GM04504 (cell line): ENCODE measurements around the gene CMYA5.

ENCODE experiments used
- DNase-seq: peaks from one replicate; pipeline ENCODE4 v3.0.0-alpha.2; 2012; ENCODE audit warnings: low read depth

CMYA5 gene

DNA sequence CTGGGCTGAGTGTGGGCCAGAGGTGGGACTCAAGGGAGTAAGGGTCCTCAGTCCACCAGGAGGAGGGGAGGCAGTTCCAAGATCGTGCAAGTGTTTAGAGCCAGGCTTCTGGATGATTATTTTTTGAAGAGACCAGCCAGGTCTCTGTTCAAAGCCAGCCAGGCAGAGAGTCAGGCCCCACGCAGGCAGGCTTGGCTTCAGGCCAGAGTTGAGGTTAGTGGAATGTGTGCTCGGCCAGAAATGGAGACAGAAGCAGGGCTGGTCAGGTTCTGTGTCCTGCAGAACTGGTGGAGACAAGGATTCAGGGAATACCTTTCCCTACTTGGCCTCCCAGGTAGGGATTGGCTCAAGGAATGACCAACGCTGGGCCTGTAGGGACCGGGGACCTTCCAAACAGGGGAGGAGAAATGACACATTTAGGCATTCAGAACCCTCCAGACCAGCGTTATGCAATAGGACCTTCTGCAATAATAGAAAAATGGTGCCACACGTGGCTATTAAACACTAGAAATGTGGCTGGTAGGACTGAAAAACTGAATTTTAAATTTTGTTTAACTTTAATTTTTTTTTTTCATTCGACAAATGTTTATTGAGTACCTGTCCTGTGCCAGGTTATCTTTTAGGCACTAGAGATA, 106.2 kb downstream of the CMYA5 start:
- peak; percentile 10 for DNase-seq

DNA sequence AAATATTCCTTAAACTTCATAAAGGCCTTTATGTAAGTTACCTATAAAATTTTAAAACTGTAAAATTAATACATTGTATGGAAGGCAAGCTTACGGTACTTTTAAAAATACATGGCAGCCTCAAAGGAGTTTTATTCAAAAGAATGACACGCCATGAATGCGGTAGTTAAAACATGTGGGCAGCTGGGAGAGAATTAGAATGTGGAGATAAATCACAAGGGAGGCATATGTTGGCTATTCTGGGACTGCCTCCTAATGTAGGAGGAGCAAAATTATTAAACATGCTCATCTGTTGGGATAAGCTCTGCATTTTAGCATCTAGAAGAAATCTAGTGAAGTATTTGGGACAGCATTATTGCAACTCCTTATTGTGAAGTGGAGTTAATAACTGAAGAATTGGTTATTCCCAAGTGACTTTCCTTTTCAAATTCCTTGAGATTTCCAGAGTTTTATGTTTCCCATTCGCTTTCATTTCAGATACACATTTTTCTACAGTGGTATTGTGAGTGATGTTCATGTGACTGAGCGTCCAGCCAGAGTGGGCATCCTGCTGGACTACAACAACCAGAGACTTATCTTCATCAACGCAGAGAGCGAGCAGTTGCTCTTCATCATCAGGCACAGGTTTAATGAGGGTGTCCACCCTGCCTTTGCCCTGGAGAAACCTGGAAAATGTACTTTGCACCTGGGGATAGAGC, 109.4 kb downstream of the CMYA5 start:
- no peak for DNase-seq

DNA sequence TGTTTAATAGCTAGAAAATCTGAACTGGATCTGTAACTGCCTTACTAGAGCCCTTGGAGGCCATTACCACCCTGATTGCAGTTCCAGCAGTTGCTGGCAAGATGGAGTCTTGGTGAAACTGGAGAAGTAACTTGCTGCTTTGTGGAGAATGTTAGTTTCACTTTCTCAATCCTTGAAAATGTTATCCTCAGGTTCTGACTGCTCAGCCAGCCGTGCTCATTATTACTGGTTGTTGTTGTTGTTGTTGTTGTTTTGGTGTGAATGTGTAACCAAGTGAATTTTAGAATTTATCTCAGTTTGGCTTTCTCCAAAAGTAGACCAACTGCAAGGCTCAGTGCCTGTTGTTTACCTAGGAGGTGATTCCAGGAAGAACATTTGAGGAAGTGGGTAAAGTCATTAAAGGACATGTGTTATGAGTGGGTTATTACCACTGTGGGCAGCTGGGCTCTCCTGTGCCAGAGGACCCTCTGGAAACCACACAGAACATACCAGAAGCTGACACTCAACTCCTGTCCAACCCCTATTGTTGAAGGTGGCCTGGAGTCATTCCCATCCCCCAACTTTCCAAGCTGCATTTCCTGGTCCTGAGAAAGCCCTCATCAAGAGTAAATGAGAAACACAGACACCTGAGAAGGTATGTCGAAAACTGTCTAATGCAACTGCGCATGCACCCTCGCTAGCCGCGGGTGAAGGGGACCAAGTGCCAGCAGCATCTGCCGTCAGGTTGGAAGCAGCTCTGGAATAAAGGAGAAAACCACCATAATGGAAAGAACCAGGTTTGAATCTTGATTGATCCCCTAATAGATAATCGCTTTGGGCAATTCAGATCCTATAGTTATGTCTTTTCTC, 111.6 kb downstream of the CMYA5 start:
- DNase-seq = no peak

DNA sequence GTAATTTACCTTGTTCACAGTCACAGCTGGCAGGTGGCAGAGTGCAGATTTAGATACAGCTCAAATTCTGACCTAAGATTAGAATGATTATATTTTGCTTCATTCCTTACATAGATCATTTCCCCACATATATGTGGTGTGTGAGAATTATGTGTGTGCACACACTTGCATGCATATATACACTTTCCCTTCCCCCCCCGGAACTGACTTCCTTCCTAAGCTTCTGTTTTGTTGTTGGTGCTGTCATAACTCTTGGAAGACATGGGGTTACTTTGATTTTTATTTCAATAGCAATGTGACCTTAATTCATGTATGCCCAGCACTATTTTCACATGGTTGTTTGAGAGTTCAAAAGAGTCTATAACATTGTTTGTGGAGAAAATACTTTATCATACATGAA, 112.8 kb downstream of the CMYA5 start:
- DNase-seq = no peak

DNA sequence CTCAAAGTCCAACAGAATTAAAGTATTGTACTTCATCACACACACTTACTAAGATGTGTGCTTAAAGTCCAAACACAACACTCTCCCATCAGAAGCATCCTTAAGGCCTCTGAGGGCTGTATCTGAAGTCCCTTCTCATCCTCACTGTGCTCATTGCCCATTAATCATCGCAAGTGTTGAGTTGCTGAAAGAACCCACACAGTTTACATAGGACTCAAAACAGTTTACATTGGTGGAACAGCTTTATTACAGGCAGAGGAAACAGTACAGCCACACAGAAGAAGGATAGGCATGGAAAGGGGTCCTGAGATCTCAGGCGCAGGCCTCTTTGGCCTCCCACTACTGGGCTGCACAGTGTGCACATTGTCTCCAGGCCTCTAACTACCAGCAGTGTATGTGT, 113.4 kb downstream of the CMYA5 start:
- DNase-seq = no peak

DNA sequence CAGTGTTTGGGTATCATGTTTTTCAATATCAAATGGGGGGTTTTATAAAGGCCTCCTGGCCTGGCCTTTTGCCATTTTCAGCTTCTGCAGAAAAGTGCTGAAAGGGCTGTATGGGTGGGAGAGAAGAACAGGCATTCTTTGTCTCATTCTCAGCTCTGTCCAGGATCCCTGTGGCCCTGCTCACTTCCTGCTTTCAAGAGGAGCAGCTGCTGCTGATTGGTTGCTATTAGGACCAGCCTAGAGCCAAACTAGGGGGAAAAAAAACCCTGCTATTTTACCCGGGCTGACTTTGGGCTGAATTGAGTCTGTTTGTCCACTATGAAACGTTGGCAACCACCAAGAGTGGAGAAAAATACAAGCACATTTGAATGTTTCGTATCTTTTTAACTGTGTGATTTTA, 117.1 kb downstream of the CMYA5 start:
- DNase-seq = no peak

DNA sequence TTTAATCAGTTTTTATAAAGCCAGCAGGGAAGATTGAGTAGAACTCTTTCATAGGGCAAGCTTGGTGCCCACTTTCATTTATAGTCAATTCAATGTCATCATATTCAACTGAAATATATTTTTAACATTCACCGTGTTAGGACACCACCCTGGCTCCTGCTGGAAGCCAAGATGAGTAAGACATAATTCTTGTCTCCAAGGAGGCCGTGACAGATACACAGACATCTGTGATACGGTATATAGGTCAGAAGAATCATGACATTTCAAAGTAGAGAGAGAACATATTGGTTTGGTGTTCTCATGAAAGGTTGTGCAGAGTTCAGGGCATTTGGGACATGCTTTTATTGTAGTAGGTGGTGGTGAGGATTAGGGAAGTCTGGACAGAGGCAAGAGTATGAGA, 120.1 kb downstream of the CMYA5 start:
- DNase-seq = no peak

DNA sequence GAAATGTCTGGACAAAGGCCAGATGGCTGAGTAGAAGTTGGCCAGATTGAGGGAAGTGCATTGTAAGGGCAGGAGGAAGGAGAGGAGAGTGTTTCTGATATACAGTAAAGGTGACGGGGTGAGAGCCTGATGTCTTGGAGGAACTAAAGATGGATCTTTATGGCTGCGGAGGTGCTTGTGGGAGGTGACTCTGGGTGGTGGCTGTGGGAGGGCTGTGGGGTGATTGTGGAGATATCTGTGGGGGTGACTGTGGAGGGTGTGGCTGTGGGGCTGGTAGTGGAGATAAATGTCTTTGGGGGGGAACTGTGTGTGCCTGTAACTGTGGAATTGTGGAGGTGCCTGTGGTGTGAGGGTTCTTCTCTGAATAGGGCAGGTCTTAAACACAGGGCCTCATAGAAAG, 121.4 kb downstream of the CMYA5 start:
- DNase-seq = no peak

DNA sequence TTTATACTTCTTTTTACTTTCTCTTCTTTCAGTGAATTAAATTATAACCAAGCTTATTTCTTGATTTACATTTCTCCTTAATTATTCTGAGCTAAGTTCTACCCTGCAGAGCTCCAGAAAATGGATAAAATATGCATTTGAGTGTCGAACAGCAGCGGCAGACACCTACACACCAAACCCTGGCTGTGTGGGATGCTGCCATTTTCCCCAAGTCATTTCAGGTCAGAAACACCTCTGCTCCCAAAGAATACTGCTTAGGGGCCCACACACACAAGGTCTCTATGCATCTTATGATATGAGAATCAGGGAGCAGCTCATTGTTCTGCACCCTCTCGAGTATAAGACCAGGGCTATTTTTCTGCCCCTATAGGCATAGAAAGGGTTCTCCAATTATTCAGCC, 122.3 kb downstream of the CMYA5 start:
- no peak for DNase-seq

DNA sequence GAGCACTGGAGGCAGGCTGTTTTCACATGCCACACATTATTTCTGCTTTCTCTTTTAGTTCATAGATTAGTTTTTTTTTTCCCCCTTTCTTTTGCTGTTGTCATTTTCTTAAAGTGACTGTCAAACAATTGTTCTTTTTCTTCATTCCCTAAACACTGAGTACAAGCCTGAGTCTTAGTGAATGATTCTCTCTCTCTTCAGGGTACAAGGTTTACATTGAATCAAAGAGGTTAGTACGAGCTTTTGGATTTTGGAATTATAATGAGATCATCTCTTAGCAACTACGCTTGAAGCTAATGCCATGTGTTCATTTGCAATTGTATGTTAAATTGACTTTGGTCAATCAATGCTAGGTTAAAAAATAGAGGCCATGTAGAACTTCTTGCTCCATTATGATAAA, 125.1 kb downstream of the CMYA5 start:
- no peak for DNase-seq

DNA sequence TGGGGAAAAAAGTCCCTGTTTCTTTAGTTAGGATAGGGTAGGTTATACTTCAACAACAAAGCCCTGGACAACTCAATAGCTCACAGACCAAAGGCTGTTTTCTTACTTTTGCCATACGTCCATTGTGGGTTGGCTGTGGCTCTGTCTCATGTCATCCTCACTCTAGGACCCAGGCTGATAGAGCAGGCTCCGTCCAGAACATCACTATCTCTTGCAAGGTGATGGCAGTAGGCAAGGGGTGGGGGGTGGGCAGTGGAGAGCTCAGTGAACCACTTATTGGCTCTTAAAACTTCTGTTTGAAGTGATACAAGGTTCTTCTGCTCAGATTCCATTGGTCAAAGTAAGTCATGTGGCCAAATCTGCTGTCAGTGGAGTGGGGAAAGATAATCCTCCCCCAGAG, 126.4 kb downstream of the CMYA5 start:
- no peak for DNase-seq

DNA sequence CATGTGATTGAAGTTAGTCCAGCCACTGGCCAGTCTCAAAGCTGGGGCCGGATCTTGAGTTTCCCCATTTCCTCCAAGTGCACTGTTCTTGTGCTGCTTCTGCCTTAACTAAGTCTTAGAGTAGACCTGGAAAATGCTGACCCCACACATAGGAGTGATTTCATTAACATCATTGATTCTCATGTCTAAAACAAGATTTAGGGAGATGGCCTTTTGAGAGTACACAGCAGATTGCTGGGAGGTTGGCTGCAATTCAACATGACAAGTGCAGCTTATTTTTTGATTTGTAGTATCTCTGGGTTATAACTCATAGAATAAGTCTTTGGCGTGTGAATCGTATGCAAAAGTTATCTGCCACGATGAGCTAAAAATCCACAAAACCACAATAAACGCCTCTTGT, 131.0 kb downstream of the CMYA5 start:
- DNase-seq = no peak

DNA sequence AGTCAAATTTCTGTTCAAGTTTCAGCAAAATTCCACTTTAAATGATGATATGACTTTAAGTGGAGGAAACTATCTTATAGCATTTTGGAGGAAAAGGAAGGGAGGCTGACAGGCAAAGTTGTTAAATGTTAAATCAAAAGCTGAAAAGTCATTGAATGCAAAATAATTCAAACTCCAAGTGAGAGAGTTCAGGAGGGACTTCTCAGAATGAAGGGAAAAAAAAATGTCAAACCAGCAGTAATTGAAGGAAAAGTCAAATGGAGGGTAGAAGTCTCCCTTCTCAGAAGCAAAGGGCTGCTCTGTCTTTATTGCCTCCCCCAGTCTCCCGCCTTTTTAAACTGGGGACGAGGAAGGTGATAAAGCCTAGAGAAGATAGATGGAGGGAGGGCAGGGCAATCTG, 134.8 kb downstream of the CMYA5 start:
- DNase-seq = no peak

DNA sequence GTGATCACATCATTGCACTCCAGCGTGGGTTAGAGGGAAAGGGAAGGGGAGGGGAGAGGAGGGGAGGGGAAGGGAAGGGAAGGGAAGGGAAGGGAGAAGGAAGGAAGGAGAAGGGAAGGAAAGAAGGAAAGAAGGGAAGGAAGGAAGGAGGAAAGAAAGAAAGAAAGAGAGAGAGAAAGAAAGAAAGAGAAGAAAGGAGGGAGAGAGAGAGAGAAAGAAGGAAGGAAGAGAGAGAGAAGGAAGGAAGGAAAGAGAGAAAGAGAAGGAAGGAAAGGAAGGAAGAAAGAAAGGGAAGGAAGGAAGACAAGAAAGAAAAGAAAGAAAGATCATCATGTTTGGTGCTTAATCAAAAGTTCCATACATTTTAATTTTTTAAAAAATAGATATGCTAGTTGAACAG, 136.2 kb downstream of the CMYA5 start:
- DNase-seq = no peak

DNA sequence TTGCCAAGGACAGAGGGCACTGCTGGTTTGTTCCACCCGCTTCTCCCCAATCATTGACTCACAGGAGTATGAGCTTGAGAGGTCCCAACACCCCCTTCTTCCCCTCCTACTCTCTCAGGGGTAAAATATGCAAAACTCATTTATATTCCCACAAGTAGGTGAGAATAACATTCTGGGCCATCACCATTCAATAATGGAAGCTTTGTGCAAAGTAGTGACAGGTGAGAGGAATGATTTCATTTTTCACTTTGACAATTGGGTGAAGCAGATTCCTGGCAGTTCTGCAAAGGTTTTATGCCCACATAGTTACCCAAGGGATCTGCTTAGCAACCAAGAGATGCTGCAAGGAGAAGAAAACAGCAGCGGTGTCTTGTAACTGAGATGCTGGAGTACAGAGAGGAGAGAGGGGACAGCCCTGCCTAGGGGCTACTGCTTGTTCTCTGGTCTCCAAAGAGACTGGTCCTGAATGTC, 137.6 kb downstream of the CMYA5 start:
- no peak for DNase-seq

DNA sequence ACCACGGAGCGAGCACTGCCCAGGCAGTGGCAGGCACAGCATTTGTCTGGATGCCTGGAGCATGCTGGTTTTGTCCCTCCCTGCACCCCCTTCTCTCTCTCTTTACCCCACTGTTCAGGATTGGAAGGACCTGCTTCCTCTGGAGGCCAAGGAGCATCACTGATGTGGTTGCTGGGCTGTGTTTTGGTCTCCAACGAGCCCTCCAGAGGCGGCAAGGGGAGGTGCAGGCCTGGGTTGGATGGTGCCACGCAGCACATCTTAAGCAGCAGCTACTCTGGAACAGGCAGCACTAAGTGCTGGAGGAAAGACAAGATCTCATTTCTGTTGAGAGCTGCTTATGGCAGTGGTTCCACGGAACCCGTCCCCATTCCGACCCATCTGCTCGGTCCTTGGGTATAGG, 139.6 kb downstream of the CMYA5 start:
- no peak for DNase-seq

DNA sequence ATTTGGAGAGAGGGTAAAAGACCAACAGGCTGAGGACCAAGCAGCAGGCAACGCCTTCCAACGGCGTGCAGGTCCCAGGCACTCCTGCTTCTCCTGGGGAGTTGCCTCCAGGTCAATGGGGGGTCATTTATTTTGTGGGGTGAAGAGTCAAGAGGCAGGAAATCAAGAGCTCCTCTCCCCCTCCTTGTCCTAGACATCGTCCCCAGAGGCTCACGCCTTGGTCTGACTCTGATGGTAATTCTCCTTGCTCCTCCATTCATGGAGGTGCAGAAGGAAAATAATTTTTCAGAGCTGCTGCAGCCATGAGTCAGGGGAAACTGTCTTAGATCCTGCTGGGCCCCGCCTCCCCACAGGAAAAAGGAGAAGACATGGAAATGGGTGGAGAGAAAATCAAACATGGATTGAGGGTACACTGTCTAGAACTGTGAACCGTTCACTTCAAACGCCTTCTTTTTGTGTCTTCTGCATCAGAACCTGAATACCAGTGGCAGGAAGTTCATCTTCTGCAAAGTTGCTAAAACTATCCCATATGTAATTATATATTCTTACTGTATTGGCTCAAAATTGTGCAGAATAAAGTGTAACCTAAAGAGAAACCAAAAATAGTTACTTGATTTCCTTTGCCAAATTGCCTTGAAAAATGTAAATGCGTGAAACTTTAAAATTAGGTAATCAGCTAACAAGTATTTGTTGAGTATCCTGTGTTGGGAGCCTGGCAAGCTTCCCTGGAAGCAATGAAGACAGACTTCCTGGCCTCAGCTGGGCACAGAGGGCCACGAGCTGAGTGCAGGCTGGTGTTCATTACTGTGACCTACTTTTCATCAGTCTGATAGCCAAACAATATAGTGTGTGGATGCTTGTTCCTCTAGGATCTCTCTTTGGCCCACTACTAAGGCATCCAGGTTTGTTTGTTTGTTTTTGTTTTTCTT, 142.0 kb downstream of the CMYA5 start:
- DNase-seq = no peak

DNA sequence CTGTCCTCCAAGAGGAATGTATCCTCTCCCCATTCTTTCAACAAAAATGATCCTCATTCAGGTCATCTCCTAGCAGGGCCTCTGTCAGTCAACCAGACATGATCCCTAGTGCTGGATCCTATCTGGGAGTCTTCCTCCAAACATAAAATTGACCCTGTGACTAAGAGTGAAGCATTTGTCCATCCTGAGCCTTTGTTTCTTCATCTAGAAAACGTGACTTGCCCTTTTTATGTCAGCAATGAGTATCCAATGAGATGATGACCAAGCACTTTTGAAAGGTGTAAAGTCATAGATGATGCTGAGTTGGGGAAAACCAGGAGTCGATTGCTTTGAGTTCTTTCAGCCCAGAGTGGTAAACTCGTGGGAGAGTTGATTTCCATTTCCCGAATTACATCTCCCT, 143.3 kb downstream of the CMYA5 start:
- DNase-seq = no peak

DNA sequence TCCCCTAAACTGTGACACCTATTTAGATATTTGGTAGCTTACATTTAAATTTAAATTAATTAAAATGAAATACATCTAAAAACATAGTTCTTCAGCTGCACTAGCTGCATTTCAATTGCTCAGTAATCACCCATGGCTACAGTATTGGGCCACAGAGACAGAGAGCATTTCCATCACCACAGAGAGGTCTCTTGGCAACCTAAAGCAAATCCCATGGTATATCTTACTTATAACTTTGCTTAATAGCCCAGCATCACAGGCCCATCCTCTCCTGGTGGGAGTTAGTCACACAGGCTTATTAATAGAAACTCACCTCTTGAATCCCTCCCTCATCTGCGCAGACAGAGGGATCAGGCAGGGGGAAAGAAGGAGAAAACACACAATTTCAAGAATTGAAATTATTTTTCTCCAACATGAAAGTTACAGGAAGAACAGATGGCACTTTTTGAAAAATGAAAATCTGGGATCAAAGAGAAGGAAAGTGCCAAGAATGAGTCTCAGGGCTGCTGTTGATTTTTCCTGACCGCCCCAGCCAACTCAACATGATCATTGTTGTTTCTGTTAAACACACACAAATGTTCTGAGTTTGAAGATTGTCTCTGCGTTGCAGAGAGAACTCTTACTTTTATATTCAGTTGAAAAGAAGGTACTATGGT, 144.6 kb downstream of the CMYA5 start:
- no peak for DNase-seq

DNA sequence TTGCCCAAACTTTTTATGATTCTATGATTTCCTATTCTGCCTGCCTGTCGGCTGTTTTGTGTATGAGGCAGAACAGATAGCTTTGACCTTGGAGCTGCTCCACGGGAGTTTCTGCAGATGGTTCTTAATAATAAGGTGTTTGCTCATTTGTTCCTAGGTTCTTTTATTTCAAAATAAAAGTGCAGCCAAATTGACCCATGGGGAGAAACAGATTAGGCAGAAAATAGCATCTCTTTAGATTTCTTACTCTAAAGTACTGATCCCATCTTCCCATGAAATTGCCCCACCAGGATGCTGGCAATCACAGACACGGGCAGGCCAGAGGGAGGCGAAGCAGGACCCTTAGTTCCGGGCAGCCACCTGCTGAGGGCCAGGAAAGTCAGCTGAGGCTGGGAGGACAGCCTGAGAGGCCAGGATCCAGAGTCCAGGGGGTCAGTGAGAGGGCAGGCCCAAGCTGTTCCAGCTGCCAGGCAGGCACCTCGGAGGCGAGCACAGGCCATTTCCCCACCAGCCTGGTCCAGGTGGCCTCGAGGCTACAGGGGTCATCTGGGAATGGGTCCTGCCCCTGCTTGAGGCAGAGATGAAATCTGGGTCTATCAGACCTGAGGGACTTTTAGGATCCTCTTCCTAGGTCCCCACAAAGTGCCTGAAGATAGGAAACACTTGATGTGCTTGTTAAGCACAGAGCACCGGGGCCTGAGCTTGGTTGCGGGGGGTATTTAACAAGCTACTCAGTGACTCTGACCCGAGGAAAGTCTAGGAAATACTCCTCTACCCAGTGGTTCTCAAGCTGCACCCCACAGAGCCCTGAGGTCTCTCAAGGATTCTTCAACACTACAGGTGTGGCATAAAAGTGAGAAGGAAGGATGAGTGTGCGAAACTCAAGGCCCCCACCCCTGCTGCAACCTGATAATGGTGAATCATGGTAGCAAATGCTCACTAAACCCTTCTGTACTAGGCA, 145.4 kb downstream of the CMYA5 start:
- DNase-seq = no peak
